Right atrium auricular region (tissue), 2 donors: ENCODE results near the gene ABCB11. TPM values are rescaled to one million over a fixed set of nuclear protein-coding genes. Genes with fewer than 3 reads are reported as not detected.
"Not testable (repeated sequence)": the region's sequence is repeated elsewhere in the genome, so short reads cannot be mapped to it uniquely, and the experiment has no call there.

ENCODE experiments used
- DNase-seq: peaks from one replicate; pipeline ENCODE4 v3.0.0-alpha.2; 2019; ENCODE audit warnings: low spot score
- H3K27ac ChIP-seq, 2 donors: fragments of 200-600 bp; sonication (generic); 1 replicate in 1 of 2; 2 replicates in 1 of 2; pipeline ENCODE4 v1.5.1; 2016 to 2019
- H3K27me3 ChIP-seq, 2 donors: fragments of 200-600 bp; sonication (generic); one replicate each; pipeline versions ENCODE4 v1.5.1 to v1.6.0; 2017 to 2019
- H3K36me3 ChIP-seq: fragments of 200-600 bp; sonication (generic); one replicate; pipeline ENCODE4 v1.5.1; 2016
- H3K4me1 ChIP-seq, 2 donors: fragments of 200-600 bp; sonication (generic); one replicate each; pipeline versions ENCODE4 v1.5.1 to v1.6.0; 2017 to 2019
- H3K4me3 ChIP-seq, 2 donors: fragments of 200-600 bp; sonication (generic); 1 replicate in 1 of 2; 2 replicates in 1 of 2; pipeline ENCODE4 v1.5.1; 2017 to 2019; ENCODE audit warnings: mild to moderate bottlenecking in 1 of 2, moderate library complexity in 1 of 2
- H3K9me3 ChIP-seq, 2 donors: fragments of 200-600 bp; sonication (generic); one replicate each; pipeline ENCODE4 v1.5.1; 2019
- total RNA-seq, 2 donors: library from RNA; depleted of rRNA; stranded (reverse); fragments of >200 nt; gene quantifications; one replicate each; pipeline ENCODE4 v1.1.0, GENCODE V29; 2016
- TF ChIP-seq, protein P1 (sequence below), 2 donors: fragments of 200-600 bp; sonication (generic); IDR thresholded peaks; one replicate each; pipeline ENCODE4 v1.5.1; 2019; ENCODE audit warnings: antibody characterized with exemption in 2 of 2

Gene ABCB11
- total RNA-seq, 2 donors from 2014 or later = 0.12 to 0.33 TPM

GRCh38 chr2:168939918-168940317 is 91.2 kb downstream of the ABCB11 start:
- Histone ChIP-seq H3K9me3 (no peaks in the 10 kb centered on the region), H3K36me3 (no peaks in the 10 kb centered on the region), H3K27me3 (no peaks in the 10 kb centered on the region), H3K27ac (no peak overlapping the region), H3K4me3 (no peak overlapping the region), H3K4me1 (no peaks in the 10 kb centered on the region)
- no peak for DNase-seq
- TF ChIP-seq, protein P1, sequence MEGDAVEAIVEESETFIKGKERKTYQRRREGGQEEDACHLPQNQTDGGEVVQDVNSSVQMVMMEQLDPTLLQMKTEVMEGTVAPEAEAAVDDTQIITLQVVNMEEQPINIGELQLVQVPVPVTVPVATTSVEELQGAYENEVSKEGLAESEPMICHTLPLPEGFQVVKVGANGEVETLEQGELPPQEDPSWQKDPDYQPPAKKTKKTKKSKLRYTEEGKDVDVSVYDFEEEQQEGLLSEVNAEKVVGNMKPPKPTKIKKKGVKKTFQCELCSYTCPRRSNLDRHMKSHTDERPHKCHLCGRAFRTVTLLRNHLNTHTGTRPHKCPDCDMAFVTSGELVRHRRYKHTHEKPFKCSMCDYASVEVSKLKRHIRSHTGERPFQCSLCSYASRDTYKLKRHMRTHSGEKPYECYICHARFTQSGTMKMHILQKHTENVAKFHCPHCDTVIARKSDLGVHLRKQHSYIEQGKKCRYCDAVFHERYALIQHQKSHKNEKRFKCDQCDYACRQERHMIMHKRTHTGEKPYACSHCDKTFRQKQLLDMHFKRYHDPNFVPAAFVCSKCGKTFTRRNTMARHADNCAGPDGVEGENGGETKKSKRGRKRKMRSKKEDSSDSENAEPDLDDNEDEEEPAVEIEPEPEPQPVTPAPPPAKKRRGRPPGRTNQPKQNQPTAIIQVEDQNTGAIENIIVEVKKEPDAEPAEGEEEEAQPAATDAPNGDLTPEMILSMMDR (IDR thresholded peaks at IDR 0.05) = no peak

- H3K9me3 ChIP-seq = no peaks in the 10 kb centered on the region
- no peak for DNase-seq
- H3K36me3 ChIP-seq = no peaks in the 10 kb centered on the region
- H3K27ac ChIP-seq = no peak overlapping the region
- no peak overlapping the region for H3K4me3 ChIP-seq
- no peaks in the 10 kb centered on the region for H3K27me3 ChIP-seq
- H3K4me1 ChIP-seq = no peaks in the 10 kb centered on the region
- TF ChIP-seq, protein P1 (IDR thresholded peaks at IDR 0.05) = no peak
Measured at GRCh38 chr2:168939061-168939460, 92.1 kb downstream of the ABCB11 start.

DNA sequence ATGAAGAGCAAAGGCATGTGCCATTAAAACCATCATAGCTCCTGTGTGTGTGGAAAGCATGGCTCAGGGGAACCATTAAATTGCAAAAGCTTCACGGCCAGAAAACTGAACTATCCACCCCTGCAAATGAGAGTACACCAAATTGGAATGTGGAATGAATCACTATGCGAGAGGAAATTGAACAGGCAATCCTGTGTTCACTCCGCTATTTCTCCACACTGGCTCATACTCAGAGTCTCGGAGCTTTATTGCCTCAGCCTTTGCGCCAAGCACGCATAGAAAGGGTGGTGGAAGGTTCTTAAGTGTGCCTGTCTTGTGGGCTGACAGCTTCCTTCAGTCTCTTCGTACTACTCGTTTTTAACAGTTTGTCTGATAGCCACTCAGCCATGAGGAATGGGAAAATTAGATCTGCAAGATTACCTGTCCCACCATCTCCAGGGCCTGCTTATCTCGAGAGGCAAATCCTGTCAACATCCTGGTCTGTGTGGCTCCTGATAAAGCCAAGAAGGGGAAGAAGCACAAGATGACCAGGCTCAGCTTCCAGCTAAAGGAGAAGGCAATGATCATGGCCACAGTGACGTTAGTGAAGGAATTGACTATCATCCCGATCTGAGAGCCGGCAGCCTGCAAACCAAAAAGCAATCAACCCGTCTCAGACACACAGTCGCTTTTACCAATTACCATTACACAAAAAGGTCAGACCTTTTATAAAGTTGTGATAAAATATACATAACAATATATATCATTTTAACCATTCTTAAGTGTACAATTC is 95.1 kb downstream of the ABCB11 start:
- no peak for DNase-seq
- no peak overlapping the region for H3K4me3 ChIP-seq
- no peaks in the 10 kb centered on the region for H3K36me3 ChIP-seq
- no peaks in the 10 kb centered on the region for H3K27me3 ChIP-seq
- no peak overlapping the region for H3K27ac ChIP-seq
- TF ChIP-seq, protein P1 (IDR thresholded peaks at IDR 0.05) = no peak
- H3K4me1 ChIP-seq = no peaks in the 10 kb centered on the region
- no peaks in the 10 kb centered on the region for H3K9me3 ChIP-seq

DNA sequence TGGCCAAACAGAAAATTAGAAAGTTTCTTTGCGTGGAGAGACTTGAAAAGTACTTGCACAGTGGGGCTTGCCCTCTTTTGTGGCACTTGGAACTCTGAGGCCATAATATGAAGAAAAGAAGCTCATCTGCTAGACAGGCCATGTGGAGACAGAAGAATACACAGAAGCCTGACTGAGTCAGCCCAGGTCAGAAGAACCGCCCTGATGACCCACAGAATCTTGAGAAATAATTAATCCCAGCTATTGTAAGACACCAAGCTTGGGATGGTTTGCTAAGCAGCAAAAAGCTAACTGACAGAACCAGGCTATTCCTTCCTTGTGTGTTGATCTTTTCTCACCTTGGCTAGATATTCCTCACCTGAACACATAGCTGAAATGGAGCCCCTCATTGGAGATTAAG is 96.3 kb downstream of the ABCB11 start:
- TF ChIP-seq, protein P1 (IDR thresholded peaks at IDR 0.05) = no peak
- no peaks in the 10 kb centered on the region for H3K4me1 ChIP-seq

DNA sequence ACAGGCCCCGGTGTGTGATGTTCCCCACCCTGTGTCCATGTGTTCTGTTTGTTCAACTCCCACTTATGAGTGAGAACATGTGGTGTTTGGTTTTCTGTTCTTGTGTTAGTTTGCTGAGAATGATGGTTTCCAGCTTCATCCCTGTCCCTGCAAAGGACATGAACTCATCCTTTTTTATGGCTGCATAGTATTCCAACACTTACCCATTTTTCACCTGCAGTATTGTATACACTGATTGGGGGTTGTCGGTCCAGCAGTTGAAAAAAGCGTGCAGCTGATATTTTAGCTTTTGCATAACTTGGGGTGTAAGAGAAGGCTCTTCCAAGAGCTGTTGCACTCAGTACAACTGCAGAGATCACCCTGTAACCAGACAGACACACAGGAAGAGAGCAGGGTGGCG is 99.0 kb downstream of the ABCB11 start:
- DNase-seq, H3K4me3 ChIP-seq, H3K27ac ChIP-seq, H3K27me3 ChIP-seq, H3K4me1 ChIP-seq, H3K36me3 ChIP-seq, H3K9me3 ChIP-seq: not testable (repeated sequence)

More for the DNA sequence above, 96.3 kb downstream of the ABCB11 start:
- no peak for DNase-seq
- no peaks in the 10 kb centered on the region for H3K36me3 ChIP-seq
- H3K27me3 ChIP-seq = no peaks in the 10 kb centered on the region
- H3K4me3 ChIP-seq = no peak overlapping the region
- H3K27ac ChIP-seq = no peak overlapping the region
- no peaks in the 10 kb centered on the region for H3K9me3 ChIP-seq

GRCh38 chr2:168930242-168930641 is 100.9 kb downstream of the ABCB11 start:
- no peaks in the 10 kb centered on the region for H3K9me3 ChIP-seq
- no peaks in the 10 kb centered on the region for H3K36me3 ChIP-seq
- H3K27me3 ChIP-seq = no peaks in the 10 kb centered on the region
- no peaks in the 10 kb centered on the region for H3K4me1 ChIP-seq
- H3K27ac ChIP-seq = no peak overlapping the region
- TF ChIP-seq, protein P1 (IDR thresholded peaks at IDR 0.05) = no peak
- no peak overlapping the region for H3K4me3 ChIP-seq
- no peak for DNase-seq
